Measurements from ENCODE around the gene GDAP1L1. TPM values are rescaled to one million over a fixed set of nuclear protein-coding genes. Genes with fewer than 3 reads are reported as not detected.

GDAP1L1 gene
- total and polyA plus RNA-seq, 2 of the 4 experiments (the other 2 are of a cell fraction): not detected

DNA sequence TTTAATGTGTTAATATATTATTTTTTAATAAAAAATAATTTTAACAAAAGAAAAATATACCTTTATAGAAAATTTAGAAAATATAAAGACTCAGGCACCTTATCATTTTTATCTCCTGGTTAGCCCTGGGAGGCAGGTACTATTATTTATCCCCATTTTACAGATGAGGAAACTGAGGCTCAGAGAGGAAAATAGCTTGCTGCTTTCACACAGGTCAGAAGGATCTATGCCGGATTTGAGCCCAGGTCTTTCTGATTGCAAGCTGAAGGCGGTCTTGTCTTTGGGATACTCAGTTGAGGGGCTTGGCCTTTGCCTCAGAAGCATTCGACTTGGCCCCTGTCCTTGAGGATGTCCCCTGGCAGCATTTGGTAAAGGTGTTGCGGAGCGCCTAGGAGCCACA is 25.1 kb upstream of the GDAP1L1 start:
- H2BK120ac ChIP-seq (ENCODE audit: low read depth, low read length): no peak overlapping the region
- WGBS, 2 experiments (ENCODE audit: extremely low coverage in 2 of 2, insufficient read length in 1 of 2): 69% methylated on average over 3 of the region's 5 CpGs; no CpG with 5 or more reads in 1 of the 2 experiments
- H3K18ac ChIP-seq (ENCODE audit: low read depth, low read length): no peak overlapping the region
- no peak overlapping the region for H2AFZ ChIP-seq (replicated peaks; ENCODE audit: low read length, poor library complexity)
- H2BK15ac ChIP-seq (ENCODE audit: low read depth, low read length): no peak overlapping the region
- no peaks in the 10 kb centered on the region for H3K36me3 ChIP-seq (ENCODE audit: control insufficient read depth, insufficient read depth, low read length)
- H4K20me1 ChIP-seq (ENCODE audit: insufficient read depth, low read length): no peaks in the 10 kb centered on the region
- ChIA-PET CTCF (no interaction called here), POLR2A (ENCODE audit: unreplicated experiment) (no interaction called here)
- H3K4me2 ChIP-seq (ENCODE audit: low read depth, low read length): no peak overlapping the region
- no peak overlapping the region for H2BK5ac ChIP-seq (ENCODE audit: low read depth, low read length, poor library complexity, severe bottlenecking)
- H3K4me3 ChIP-seq (ENCODE audit: insufficient read depth, low read depth, low read length): no peak overlapping the region
- H3K9me3 ChIP-seq (ENCODE audit: control insufficient read depth, insufficient read depth, low read length): no peaks in the 10 kb centered on the region
- H2AK5ac ChIP-seq (ENCODE audit: low read depth, low read length): no peak overlapping the region
- H3K27me3 ChIP-seq (ENCODE audit: control insufficient read depth, insufficient read depth, low read length): no peaks in the 10 kb centered on the region; the same call in 1 of the 2 replicates
- no peak overlapping the region for H4K8ac ChIP-seq (ENCODE audit: low read depth in 2 of 2, low read length in 2 of 2)
- no peaks in the 10 kb centered on the region for H3K79me1 ChIP-seq (ENCODE audit: low read depth in 1 of 2, low read length in 2 of 2)
- intact Hi-C loops (cut with micrococcal nuclease): no loop called here
- no peak overlapping the region for H3K9ac ChIP-seq (ENCODE audit: low read depth, low read length)
- no peaks in the 10 kb centered on the region for H3K4me1 ChIP-seq (ENCODE audit: control insufficient read depth, insufficient read depth, low read length)
- DNase-seq (no peak), ATAC-seq (ENCODE audit: low read depth) (no peak)
- in situ Hi-C loops (cut with MboI; ENCODE audit: low sequenced_read_pairs): no loop called here
- TF ChIP-seq NFE2L2 (IDR thresholded peaks at IDR 0.05; ENCODE audit: low read depth, low read length) (no peak), MAFK (IDR thresholded peaks at IDR 0.05; ENCODE audit: low read depth, low read length) (no peak), POLR2A (IDR thresholded peaks at IDR 0.05; ENCODE audit: low read depth, low read length) (no peak), CEBPB (IDR thresholded peaks at IDR 0.05; ENCODE audit: low read depth, low read length) (no peak), MAZ (IDR thresholded peaks at IDR 0.05; ENCODE audit: borderline replicate concordance, low read depth, low read length) (no peak), SMC3 (IDR thresholded peaks at IDR 0.05; ENCODE audit: low read depth, low read length) (no peak), RAD21 (IDR thresholded peaks at IDR 0.05; ENCODE audit: low read length) (no peak), RFX5 (IDR thresholded peaks at IDR 0.05; ENCODE audit: low read depth, low read length) (no peak), CHD1 (IDR thresholded peaks at IDR 0.05; ENCODE audit: low read depth, low read length) (no peak), MXI1 (IDR thresholded peaks at IDR 0.05; ENCODE audit: borderline replicate concordance, low read depth, low read length) (no peak), BHLHE40 (IDR thresholded peaks at IDR 0.05; ENCODE audit: low read depth, low read length) (no peak), FOS (IDR thresholded peaks at IDR 0.05; ENCODE audit: low read depth, low read length) (no peak), USF2 (IDR thresholded peaks at IDR 0.05; ENCODE audit: low read depth, low read length) (no peak)
- TF ChIP-seq, protein P1, sequence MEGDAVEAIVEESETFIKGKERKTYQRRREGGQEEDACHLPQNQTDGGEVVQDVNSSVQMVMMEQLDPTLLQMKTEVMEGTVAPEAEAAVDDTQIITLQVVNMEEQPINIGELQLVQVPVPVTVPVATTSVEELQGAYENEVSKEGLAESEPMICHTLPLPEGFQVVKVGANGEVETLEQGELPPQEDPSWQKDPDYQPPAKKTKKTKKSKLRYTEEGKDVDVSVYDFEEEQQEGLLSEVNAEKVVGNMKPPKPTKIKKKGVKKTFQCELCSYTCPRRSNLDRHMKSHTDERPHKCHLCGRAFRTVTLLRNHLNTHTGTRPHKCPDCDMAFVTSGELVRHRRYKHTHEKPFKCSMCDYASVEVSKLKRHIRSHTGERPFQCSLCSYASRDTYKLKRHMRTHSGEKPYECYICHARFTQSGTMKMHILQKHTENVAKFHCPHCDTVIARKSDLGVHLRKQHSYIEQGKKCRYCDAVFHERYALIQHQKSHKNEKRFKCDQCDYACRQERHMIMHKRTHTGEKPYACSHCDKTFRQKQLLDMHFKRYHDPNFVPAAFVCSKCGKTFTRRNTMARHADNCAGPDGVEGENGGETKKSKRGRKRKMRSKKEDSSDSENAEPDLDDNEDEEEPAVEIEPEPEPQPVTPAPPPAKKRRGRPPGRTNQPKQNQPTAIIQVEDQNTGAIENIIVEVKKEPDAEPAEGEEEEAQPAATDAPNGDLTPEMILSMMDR (conservative IDR thresholded peaks at IDR 0.05; ENCODE audit: low read depth, low read length): no peak
- TF ChIP-seq, protein P2, sequence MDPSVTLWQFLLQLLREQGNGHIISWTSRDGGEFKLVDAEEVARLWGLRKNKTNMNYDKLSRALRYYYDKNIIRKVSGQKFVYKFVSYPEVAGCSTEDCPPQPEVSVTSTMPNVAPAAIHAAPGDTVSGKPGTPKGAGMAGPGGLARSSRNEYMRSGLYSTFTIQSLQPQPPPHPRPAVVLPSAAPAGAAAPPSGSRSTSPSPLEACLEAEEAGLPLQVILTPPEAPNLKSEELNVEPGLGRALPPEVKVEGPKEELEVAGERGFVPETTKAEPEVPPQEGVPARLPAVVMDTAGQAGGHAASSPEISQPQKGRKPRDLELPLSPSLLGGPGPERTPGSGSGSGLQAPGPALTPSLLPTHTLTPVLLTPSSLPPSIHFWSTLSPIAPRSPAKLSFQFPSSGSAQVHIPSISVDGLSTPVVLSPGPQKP (IDR thresholded peaks at IDR 0.05; ENCODE audit: borderline replicate concordance, low read depth, low read length): no peak
- no peak overlapping the region for H3K4ac ChIP-seq (ENCODE audit: low read depth, low read length)
- H3K14ac ChIP-seq (replicated peaks; ENCODE audit: low read depth, low read length): no peak overlapping the region
- BruUV-seq (replicated peaks): no TSS peak
- H3K9me1 ChIP-seq (ENCODE audit: insufficient read depth, low read length): no peaks in the 10 kb centered on the region
- H3K27ac ChIP-seq (ENCODE audit: insufficient read depth, low read length): no peak overlapping the region
- H2AK9ac ChIP-seq (replicated peaks; ENCODE audit: low read depth, low read length, poor library complexity): no peak overlapping the region
- H3K23ac ChIP-seq (ENCODE audit: low read depth, low read length): no peak overlapping the region
- no peak overlapping the region for H4K5ac ChIP-seq (ENCODE audit: low read depth, low read length)
- H3K56ac ChIP-seq (ENCODE audit: extremely low read depth, insufficient read depth, low read length): no peak overlapping the region
- H2BK20ac ChIP-seq (ENCODE audit: low read depth, low read length): no peak overlapping the region
- dilution Hi-C loops (cut with HindIII; ENCODE audit: low sequenced_read_pairs, unreplicated experiment): no loop called here
- no peak overlapping the region for H4K91ac ChIP-seq (ENCODE audit: insufficient read depth, low read depth, low read length)
